Effector memory CD8-positive, alpha-beta T cell (primary cell): ENCODE data around the gene COQ7.

Source experiments
- ATAC-seq: fragments of 150-1000 bp; cut with Tn5 transposase; replicated peaks from 2 replicates; pipeline ENCODE4 v1.10.0; 2021; ENCODE audit warnings: mild to moderate bottlenecking, moderate library complexity
- DNase-seq, 3 experiments: peaks; one replicate each; pipeline ENCODE4 v3.0.0; 2021
- H3K27ac Mint-ChIP-seq, 2 donors: one replicate each; pipeline ENCODE4 v1.8.0; 2022; ENCODE audit warnings: mild to moderate bottlenecking in 2 of 2, mixed read lengths in 2 of 2, moderate library complexity in 2 of 2
- H3K27me3 Mint-ChIP-seq, 2 donors: one replicate each; pipeline ENCODE4 v1.8.0; 2022; ENCODE audit warnings: mixed read lengths in 2 of 2
- H3K36me3 Mint-ChIP-seq: one replicate; pipeline ENCODE4 v1.8.0; 2022; ENCODE audit warnings: mild to moderate bottlenecking, moderate library complexity, mixed read lengths; ENCODE audit not compliant: insufficient read depth
- H3K4me1 Mint-ChIP-seq, 2 donors: one replicate each; pipeline ENCODE4 v1.8.0; 2022; ENCODE audit warnings: low read depth in 2 of 2, mixed read lengths in 2 of 2
- H3K4me3 Mint-ChIP-seq, 2 donors: one replicate each; pipeline ENCODE4 v1.8.0; 2022; ENCODE audit warnings: mild to moderate bottlenecking in 2 of 2, mixed read lengths in 2 of 2, moderate library complexity in 2 of 2
- H3K9me3 Mint-ChIP-seq, 2 donors: one replicate each; pipeline ENCODE4 v1.8.0; 2022; ENCODE audit warnings: mixed read lengths in 2 of 2

COQ7 gene

DNA sequence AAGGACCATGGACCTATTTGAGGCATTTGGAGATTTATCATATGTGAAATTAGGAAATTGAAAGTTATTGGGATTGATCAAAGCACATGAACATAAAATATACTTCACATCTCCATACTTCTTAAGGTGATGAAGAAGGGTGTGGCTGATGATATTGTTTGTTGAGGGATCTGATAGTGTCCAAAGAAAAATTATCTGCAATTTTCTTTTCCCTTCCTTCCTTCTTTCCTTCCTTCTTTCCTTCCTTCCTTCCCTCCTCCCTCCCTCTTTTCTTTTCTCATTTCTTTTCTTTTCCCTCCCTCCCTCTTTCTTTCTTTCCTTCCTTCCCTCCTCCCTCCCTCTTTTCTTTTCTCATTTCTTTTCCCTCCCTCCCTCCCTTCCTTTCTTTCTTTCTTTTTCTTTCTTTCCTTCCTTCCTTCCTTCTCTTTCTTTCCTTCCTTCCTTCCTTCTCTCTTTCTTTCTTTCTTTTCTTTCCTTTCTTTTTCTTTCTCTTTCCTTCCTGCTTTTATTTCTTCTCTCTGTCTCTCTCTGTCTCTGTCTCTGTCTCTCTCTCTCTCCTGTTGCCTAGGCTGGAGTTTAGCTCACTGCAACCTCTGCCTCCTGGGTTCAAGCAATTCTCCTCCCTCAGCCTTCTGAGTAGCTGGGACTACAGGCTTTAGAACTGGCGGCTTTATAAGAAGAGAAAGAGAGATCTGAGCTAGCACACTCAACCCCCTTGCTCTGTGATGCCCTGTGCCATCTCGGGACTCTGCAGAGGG, 25.4 kb downstream of the COQ7 start:
- no peak overlapping the region for H3K4me3 Mint-ChIP-seq
- ATAC-seq (no peak), DNase-seq (no peak)
- peaks cover 3% of the 10 kb centered on the region in 2 donors for H3K4me1 Mint-ChIP-seq
- H3K27ac Mint-ChIP-seq: no peak overlapping the region
- peaks cover 0 to 4% of the 10 kb centered on the region in 2 donors for H3K27me3 Mint-ChIP-seq
- H3K9me3 Mint-ChIP-seq: no peaks in the 10 kb centered on the region
- no peaks in the 10 kb centered on the region for H3K36me3 Mint-ChIP-seq

DNA sequence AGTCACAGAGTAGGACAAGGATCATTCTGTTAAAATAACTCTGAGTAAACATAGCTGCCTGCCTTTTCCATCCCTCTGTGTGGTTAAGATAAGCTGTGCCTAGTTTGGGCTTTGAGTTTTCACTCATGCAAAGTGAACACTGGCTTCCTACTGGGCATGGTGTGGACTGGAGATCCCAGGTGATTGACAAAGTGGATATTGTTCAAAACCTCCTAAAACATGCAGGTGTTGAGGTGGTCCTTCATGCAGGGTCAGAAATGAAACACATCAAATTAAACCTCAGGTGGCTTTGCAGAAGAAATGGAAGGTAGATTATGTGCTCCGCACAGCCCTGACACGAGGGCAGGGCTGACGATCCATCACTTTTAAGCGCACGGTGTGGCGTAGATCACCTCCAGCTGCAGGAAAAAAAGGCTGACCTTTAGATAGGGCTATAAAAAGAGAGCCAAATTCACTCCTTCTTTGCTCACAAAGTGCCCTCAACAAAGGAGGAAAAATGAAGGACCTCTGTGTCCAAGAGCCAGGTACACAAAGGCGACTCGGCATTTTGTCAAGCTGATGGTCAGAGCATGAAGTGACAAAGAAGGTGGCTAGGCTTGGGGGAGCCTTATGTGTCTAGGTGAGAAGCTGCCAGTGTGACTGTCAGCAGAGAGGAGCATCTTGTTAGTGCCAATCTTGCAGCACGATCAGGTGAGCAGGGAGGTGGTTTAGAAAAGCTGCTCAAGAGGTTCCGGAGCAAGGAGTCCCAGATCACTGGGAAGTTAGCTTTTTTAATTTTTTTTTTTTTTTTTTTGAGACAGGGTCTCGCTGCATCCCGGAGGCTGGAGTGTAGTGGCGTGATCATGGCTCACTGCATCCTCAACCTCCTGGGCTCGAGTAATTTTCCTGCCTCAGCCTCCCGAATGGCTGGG, 26.5 kb downstream of the COQ7 start:
- ATAC-seq: no peak
- Mint-ChIP-seq H3K27ac (no peak overlapping the region), H3K36me3 (no peaks in the 10 kb centered on the region), H3K4me1 (peaks cover 3% of the 10 kb centered on the region in 2 donors), H3K9me3 (peaks cover 0 to 2% of the 10 kb centered on the region in 2 donors), H3K27me3 (peaks cover 0 to 12% of the 10 kb centered on the region in 2 donors), H3K4me3 (no peak overlapping the region)
- no peak for DNase-seq

DNA sequence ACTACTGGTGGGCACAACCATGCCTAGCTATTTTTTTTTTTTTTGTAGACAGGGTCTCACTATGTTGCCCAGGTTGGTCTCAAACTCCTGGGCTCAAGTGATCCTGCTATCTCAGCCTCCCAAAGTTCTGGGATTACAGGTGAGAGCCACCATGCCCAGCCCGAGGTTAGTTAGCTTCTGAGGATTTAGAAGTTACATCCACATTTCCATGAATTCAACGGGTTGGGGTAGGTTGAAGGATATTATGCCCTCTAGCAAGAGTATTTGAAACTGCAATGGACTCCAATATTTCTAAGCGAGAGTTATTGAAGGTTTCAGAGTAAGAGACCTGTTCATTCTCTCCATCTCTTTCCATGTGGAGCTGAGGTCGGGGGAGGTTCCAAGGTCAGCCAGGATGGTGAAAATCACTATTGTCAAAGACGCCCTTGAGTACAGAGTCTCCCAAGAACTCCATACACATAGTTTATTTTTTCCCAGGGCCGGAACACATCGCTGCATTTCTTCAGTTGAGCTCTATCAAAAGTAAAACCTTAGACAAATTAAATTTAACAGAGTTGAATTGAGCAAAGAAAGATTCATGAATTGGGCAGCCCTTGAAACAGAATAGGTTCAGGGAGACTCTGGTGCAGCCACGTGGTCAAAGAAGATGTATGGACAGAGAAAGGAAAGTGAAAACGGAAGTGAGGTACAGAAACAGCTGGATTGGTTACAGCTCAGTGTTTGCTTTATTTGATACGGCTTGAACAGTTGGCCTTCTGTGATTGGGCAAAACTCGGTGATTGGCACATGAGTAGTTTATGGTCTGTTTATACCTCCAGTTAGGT, 27.3 kb downstream of the COQ7 start:
- ATAC-seq (peak; percentile 35), DNase-seq (no peak)
- no peak overlapping the region for H3K27ac Mint-ChIP-seq
- no peak overlapping the region for H3K4me3 Mint-ChIP-seq
- H3K27me3 Mint-ChIP-seq: peaks cover 0 to 12% of the 10 kb centered on the region in 2 donors
- peaks cover 3% of the 10 kb centered on the region in 2 donors for H3K4me1 Mint-ChIP-seq
- peaks cover 0 to 2% of the 10 kb centered on the region in 2 donors for H3K9me3 Mint-ChIP-seq
- H3K36me3 Mint-ChIP-seq: no peaks in the 10 kb centered on the region

DNA sequence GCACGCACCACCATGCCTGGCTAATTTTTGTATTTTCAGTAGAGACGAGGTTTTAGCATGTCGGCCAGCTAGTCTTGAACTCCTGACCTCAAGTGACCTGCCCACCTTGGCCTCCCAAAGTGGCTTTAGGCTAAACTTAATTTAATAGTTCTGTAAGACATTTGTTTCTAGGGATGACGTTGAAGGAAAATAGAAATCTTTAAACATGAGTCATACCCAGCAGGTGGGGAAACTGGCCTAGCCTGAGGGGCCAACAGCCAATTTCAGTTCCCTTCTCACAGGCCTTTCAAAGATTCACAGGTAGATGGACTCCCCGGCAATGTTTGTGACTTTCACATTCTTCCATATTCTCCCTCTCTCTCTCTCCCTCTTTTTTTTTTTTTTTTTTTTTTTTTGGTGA, 28.2 kb downstream of the COQ7 start:
- Mint-ChIP-seq H3K4me3 (no peak overlapping the region), H3K27ac (no peak overlapping the region), H3K27me3 (peaks cover 0 to 12% of the 10 kb centered on the region in 2 donors), H3K36me3 (no peaks in the 10 kb centered on the region), H3K9me3 (peaks cover 0 to 2% of the 10 kb centered on the region in 2 donors), H3K4me1 (peaks cover 3% of the 10 kb centered on the region in 2 donors)
- DNase-seq (no peak), ATAC-seq (no peak)

DNA sequence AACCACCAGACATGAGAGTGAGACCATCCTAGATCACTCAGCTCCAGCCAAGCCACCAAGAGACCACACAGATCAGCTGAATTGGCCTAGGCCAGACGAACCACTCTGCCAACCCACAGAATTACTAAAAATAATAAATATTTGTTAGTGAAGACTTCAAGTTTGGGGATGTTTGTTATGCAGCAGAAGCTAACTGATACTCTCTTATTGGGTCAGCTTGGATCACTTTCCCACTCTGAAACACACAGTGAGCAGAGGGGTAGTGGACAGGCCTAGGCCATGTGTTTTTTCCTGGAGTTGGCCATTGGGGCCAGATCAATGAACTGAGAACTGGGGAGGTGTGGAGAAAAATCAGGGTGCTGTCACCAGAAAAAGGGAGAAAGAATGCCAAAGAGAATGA, 30.8 kb downstream of the COQ7 start:
- ATAC-seq: no peak
- Mint-ChIP-seq H3K9me3 (peaks cover 0 to 2% of the 10 kb centered on the region in 2 donors), H3K27ac (no peak overlapping the region), H3K27me3 (peaks cover 0 to 12% of the 10 kb centered on the region in 2 donors), H3K36me3 (no peaks in the 10 kb centered on the region), H3K4me3 (no peak overlapping the region), H3K4me1 (peaks cover 3% of the 10 kb centered on the region in 2 donors)
- DNase-seq: no peak

DNA sequence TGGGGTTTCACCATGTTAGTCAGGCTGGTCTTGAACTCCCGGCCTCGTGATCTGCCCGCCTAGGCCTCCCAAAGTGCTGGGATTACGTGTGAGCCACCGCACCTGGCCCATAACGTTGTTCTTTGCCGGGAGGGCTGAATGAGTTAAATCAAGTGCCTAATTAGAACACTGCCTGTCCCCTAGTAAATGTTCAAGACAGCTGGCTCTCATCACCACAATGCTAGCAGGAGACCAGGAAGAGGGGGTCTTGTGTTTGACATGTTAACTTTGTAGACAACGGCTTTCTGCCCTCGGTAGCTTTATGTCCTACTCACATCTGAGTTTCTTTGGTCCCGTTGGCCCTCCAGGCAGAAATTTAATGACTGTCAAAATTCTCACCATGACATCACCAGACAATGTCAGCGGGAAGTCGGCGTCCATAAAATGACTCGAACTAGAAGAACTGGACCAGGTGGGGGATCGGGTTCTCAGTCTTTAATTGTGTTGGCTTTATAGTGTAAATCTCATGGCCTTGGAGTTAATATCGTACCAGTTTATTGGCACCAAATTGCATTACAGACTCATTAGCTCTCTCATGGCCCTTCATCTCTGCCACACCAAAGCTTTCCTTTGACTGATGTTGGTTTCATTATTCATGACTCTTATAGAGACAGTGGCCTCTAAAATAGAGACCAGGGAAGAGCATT, 34.9 kb downstream of the COQ7 start:
- peaks cover 0 to 15% of the 10 kb centered on the region in 2 donors for H3K27me3 Mint-ChIP-seq
- H3K4me3 Mint-ChIP-seq: no peak overlapping the region
- no peak for ATAC-seq
- H3K4me1 Mint-ChIP-seq: no peaks in the 10 kb centered on the region
- peaks cover 0 to 2% of the 10 kb centered on the region in 2 donors for H3K9me3 Mint-ChIP-seq
- DNase-seq: no peak
- H3K36me3 Mint-ChIP-seq: no peaks in the 10 kb centered on the region
- no peak overlapping the region for H3K27ac Mint-ChIP-seq

DNA sequence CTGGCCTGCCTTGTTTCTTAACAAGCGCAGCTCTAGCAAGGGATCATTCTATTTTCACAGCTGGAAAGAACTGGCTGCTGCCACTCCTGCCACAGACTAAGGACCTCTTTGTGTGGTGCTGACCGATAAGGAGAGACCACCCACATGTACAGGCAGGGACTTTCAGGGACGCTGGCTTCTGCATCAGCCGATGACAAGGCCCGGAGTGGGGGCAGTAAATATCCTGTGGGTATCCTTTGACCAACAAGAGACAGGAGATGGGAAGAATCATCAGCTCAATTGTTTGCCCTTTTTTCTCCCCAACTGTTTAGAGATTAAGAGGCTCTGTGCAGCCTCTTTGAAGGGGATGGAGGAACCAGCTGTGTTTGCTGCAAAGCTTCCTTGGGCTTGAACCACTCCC, 37.2 kb downstream of the COQ7 start:
- Mint-ChIP-seq H3K4me1 (no peaks in the 10 kb centered on the region), H3K36me3 (no peaks in the 10 kb centered on the region), H3K27me3 (peaks cover 0 to 10% of the 10 kb centered on the region in 2 donors), H3K27ac (no peak overlapping the region), H3K9me3 (no peaks in the 10 kb centered on the region), H3K4me3 (no peak overlapping the region)
- no peak for DNase-seq
- no peak for ATAC-seq

DNA sequence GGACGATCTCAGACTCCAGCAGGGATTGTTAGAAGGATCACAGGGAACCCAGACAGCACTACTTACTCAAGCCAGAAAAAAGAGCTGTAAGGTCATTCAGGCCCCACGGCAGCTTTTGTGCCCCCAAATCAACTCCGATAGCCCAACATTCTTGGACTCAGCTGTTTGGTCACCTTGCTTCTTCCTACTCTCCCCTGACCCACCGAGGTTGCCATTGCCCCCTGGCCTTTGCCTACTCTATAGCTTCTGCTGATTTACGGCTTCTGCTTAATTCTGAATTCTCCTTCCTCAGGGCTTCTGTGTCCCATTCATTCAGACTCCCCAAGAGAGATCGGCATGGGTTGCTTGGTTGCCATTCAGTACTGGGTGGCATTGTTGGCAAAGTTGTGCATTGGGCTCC, 37.7 kb downstream of the COQ7 start:
- ATAC-seq (no peak), DNase-seq (no peak)
- Mint-ChIP-seq H3K4me1 (no peaks in the 10 kb centered on the region), H3K36me3 (no peaks in the 10 kb centered on the region), H3K27me3 (peaks cover 0 to 10% of the 10 kb centered on the region in 2 donors), H3K27ac (no peak overlapping the region), H3K9me3 (no peaks in the 10 kb centered on the region), H3K4me3 (no peak overlapping the region)

DNA sequence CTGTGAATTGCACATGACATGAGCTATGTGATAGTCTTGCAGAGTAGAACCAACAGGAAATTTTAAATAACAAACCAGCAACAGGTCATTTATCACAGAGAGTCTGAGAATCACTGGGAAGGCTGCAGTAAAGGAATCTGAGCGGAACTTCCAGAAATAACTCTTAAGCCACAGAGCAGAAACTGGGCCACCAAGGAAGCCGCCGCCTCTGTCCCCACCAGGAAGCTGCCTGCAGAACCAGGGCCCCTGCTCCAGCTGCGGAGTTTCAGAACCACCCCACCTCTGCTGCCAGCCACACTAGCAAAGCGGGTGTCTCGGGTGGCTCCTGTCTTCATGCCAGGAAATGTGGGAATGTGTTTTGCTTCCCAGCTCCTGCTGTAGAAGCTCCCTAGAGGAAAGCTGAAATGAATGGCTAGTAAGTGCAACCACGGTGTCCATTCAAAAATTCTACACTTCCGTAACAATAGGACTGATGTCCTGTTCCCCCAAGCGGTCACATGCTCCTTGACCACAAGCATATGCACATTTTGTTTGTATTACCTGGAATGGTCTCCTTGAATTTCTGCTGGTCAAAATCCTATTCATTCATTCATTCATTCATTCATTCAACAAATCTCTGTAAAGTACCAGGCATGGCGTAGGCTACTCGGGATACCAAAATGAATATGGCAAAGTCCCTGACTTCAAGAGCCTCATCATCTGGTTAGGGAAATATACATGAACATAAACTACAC, 38.6 kb downstream of the COQ7 start:
- peaks cover 0 to 12% of the 10 kb centered on the region in 2 donors for H3K27me3 Mint-ChIP-seq
- H3K27ac Mint-ChIP-seq: no peak overlapping the region
- H3K4me3 Mint-ChIP-seq: no peak overlapping the region
- no peaks in the 10 kb centered on the region for H3K4me1 Mint-ChIP-seq
- DNase-seq: no peak
- H3K36me3 Mint-ChIP-seq: no peaks in the 10 kb centered on the region
- ATAC-seq: no peak
- H3K9me3 Mint-ChIP-seq: no peaks in the 10 kb centered on the region

DNA sequence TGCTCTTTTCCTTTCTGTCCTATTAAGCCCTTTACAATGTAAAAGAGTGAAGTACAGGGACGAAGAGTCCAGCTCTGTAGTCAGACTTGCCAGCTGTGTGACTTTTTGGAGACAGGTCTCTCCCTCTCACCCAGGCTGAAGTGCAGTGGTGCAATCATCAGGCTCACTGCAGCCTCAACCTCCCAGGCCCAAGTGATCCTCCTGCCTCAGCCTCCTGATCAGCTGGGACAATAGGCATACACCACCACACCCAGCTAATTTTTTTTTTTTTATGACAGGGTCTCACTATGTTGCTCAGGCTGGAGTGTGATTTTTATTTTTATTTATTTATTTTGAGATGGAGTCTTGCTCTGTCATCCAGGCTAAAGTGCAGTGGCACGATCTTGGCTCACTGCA, 39.2 kb downstream of the COQ7 start:
- H3K4me1 Mint-ChIP-seq: no peaks in the 10 kb centered on the region
- H3K27ac Mint-ChIP-seq: no peak overlapping the region
- DNase-seq (no peak), ATAC-seq (no peak)
- no peak overlapping the region for H3K4me3 Mint-ChIP-seq
- H3K36me3 Mint-ChIP-seq: no peaks in the 10 kb centered on the region
- peaks cover 3 to 18% of the 10 kb centered on the region in 2 donors for H3K27me3 Mint-ChIP-seq
- H3K9me3 Mint-ChIP-seq: no peaks in the 10 kb centered on the region

DNA sequence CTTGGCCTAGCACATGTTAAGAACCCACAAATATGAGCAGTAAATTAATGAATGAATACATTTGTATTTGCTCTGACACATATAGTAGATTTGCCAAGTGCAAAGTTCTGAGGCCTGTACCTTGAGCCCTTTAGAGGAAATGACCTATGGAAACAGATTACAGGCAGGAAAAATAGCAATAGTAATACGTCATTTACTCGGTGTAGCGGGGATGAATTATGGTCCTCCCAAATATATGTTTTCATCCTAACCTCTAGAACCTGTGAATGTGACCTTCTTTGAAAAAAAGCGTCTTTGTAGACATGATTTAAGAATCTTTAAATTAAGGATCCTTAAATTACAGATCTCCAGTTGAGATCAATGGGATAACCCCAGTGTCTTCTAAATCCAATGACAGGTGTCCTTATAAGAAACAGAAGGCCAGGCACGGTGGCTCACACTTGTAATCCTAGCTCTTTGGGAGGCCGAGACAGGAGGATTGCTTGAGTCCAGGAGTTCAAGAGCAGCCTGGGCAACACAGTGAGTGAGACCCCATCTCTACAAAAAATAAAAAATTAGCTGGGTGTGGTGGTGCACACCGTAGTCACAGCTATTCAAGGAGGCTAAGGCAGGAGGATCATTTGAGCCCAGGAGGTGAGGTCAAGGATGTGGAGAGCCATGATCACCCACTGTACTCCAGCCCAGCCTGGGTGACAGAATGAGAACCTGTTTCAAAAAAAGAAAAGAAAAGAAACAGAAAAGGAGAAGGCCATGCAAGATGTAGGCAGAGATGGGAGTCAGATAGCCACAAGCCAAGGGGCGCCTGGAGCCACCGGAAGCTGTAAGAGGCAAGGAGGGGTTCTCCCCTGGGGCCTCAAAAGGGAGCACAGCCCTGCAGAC, 41.2 kb downstream of the COQ7 start:
- peaks cover 14 to 35% of the 10 kb centered on the region in 2 donors for H3K27me3 Mint-ChIP-seq
- no peak for ATAC-seq
- H3K4me3 Mint-ChIP-seq: no peak overlapping the region
- no peak overlapping the region for H3K27ac Mint-ChIP-seq
- H3K36me3 Mint-ChIP-seq: no peaks in the 10 kb centered on the region
- peaks cover 0 to 3% of the 10 kb centered on the region in 2 donors for H3K4me1 Mint-ChIP-seq
- no peak for DNase-seq
- H3K9me3 Mint-ChIP-seq: no peaks in the 10 kb centered on the region

DNA sequence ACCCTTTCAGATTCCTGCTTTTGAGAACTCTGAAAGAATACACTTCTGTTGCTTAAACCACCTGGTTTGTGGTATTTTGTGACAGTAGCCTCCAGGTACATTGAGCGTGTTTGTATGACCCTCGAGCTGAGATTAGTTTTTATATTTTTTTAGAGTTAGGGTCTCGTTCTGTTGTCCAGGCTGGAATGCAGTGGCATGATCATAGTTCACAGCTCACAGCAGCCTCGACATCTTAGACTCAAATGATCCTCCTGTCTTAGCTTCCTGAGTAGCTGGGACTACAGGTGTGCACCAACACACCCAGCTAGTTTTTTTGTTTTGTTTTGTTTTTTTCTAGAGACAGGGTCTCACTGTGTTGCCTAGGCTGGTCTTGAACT, 41.9 kb downstream of the COQ7 start:
- Mint-ChIP-seq H3K4me3 (no peak overlapping the region), H3K27me3 (peaks cover 14 to 35% of the 10 kb centered on the region in 2 donors), H3K27ac (no peak overlapping the region), H3K36me3 (no peaks in the 10 kb centered on the region), H3K9me3 (no peaks in the 10 kb centered on the region), H3K4me1 (peaks cover 0 to 3% of the 10 kb centered on the region in 2 donors)
- no peak for DNase-seq
- ATAC-seq: no peak
